Measurements from ENCODE around the gene KCTD7. TPM values are rescaled to one million over a fixed set of nuclear protein-coding genes. Genes with fewer than 3 reads are reported as not detected.
"Not testable (repeated sequence)": the region's sequence is repeated elsewhere in the genome, so short reads cannot be mapped to it uniquely, and the experiment has no call there.

The KCTD7 gene
- total RNA-seq, 4 donors from 2014 or later: 17.4 to 19.3 (median 18.1) TPM

DNA sequence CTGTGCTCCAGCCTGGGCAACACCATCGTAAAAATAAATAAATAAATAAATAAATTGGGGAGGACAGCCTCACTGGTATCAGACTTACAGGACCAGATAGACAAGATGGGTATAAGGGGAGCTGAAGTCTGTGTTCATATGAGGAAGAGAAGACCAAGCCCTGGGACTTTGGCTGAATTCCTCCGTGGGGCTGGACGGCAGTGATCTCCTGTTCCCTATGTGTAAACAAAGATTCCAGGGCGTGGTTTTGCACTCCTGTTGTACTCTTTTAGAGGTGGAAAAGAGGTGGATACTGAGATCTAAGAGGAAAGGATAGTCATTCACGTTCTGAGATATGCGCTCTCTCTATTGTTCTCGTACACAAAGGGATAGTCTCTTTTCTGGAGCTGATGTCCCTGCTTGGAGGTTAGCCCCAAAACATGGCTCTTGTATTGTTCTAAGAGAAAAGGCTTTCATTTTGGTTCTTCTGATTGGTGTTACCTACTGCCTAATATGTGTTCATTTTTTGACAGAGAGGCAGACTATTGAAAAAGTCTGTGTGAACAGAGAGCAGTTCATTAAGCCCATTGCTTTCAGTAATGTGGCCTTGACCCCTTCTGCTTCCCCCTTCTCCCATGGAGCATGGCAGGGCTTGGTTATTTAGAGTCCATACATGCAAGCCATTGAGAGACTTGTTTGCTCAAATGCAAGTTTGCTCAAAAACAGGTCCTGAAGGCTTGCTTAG, 12.3 kb downstream of the KCTD7 start:
- TF ChIP-seq POLR2A (IDR thresholded peaks at IDR 0.05): no peak
- TF ChIP-seq, protein P1, sequence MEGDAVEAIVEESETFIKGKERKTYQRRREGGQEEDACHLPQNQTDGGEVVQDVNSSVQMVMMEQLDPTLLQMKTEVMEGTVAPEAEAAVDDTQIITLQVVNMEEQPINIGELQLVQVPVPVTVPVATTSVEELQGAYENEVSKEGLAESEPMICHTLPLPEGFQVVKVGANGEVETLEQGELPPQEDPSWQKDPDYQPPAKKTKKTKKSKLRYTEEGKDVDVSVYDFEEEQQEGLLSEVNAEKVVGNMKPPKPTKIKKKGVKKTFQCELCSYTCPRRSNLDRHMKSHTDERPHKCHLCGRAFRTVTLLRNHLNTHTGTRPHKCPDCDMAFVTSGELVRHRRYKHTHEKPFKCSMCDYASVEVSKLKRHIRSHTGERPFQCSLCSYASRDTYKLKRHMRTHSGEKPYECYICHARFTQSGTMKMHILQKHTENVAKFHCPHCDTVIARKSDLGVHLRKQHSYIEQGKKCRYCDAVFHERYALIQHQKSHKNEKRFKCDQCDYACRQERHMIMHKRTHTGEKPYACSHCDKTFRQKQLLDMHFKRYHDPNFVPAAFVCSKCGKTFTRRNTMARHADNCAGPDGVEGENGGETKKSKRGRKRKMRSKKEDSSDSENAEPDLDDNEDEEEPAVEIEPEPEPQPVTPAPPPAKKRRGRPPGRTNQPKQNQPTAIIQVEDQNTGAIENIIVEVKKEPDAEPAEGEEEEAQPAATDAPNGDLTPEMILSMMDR (IDR thresholded peaks at IDR 0.05): no peak
- H3K9me3 ChIP-seq: no peaks in the 10 kb centered on the region
- no peak for DNase-seq
- peaks cover 24 to 28% of the 10 kb centered on the region in 2 donors for H3K36me3 ChIP-seq
- H3K27me3 ChIP-seq: no peaks in the 10 kb centered on the region
- no peak overlapping the region for H3K27ac ChIP-seq
- H3K4me3 ChIP-seq (replicated peaks in 1 of 3): no peak overlapping the region
- 93 to 95% methylated on average over 7 of the region's 7 CpGs for WGBS, 2 donors
- no peaks in the 10 kb centered on the region for H3K4me1 ChIP-seq
- intact Hi-C loops (cut with DNase I): no loop called here

DNA sequence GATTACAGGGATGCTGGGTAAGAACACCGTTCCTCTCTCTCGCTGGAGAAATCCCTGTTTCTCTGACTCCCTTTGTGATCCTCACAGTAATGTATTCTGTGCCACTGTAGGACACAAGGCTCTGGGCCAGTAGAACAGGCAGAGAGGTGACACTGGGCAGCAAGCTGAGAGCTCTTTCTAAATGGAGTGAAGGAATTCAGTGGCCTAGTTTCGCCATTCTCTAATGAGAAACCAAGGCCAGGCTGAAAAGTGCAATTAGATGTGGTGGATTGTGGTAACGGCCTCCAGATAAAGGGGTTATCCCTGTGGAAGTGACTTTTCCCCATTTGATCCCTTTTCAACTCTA, 12.8 kb downstream of the KCTD7 start:
- H3K9me3 ChIP-seq: no peaks in the 10 kb centered on the region
- TF ChIP-seq, protein P1 (IDR thresholded peaks at IDR 0.05): no peak
- no peak for TF ChIP-seq POLR2A (IDR thresholded peaks at IDR 0.05)
- WGBS, 2 donors: 94 to 97% methylated on average over 4 of the region's 4 CpGs
- DNase-seq: no peak
- intact Hi-C loops (cut with DNase I): no loop called here
- no peaks in the 10 kb centered on the region for H3K27me3 ChIP-seq
- H3K4me3 ChIP-seq (replicated peaks in 1 of 3): no peak overlapping the region
- peaks cover 24 to 28% of the 10 kb centered on the region in 2 donors for H3K36me3 ChIP-seq
- H3K4me1 ChIP-seq: no peaks in the 10 kb centered on the region
- H3K27ac ChIP-seq: no peak overlapping the region

DNA sequence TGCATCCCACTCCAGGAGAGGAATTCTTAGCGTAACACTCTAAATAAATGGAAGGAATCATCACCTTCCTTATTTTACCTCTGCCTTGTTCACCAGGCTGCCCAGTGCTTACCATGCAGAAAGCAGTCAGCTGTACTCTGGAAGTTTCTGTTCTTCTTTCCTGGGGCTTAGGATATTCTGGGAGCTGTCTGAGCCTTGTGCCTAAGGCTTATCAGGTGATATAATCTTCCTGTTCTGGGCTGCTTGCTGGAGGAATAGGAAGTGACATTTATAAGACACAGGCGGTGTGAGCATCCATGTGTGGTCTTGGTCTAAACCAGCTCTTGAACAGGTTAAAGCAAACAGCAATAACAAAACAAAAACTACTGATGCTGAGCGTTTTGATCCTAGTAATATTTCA, 13.5 kb downstream of the KCTD7 start:
- no peak for DNase-seq
- Histone ChIP-seq H3K4me3 (replicated peaks in 1 of 3) (no peak overlapping the region), H3K27ac (no peak overlapping the region), H3K27me3 (no peaks in the 10 kb centered on the region), H3K9me3 (no peaks in the 10 kb centered on the region), H3K36me3 (peaks cover 24 to 28% of the 10 kb centered on the region in 2 donors), H3K4me1 (no peaks in the 10 kb centered on the region)
- 85 to 90% methylated on average over 3 of the region's 3 CpGs for WGBS, 2 donors
- intact Hi-C loops (cut with DNase I): no loop called here
- TF ChIP-seq, protein P1 (IDR thresholded peaks at IDR 0.05): no peak
- no peak for TF ChIP-seq POLR2A (IDR thresholded peaks at IDR 0.05)

DNA sequence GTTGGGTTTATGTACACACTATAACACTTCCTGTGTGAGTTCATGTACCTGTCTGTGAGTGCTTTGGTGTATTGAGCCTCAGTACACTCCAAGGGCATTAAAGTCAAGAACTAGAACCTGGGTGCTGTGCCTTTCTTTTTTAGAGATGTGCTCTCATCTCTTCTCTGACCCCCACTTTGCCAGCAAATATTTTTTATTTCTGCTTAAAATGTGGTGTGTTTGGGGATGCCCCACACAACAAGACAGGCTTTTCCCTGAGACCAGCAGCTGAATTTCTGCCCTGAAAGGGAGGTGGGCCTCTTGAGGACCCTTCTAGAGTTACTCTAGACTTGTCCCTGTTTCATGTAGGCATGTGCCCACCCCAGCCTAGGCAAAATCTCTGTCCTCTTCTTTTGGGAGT, 14.3 kb downstream of the KCTD7 start:
- no peak overlapping the region for H3K27ac ChIP-seq
- H3K36me3 ChIP-seq: peaks cover 23 to 26% of the 10 kb centered on the region in 2 donors
- H3K27me3 ChIP-seq: no peaks in the 10 kb centered on the region
- H3K9me3 ChIP-seq: no peaks in the 10 kb centered on the region
- no peak overlapping the region for H3K4me3 ChIP-seq (replicated peaks in 1 of 3)
- DNase-seq: no peak
- no peak for TF ChIP-seq POLR2A (IDR thresholded peaks at IDR 0.05)
- TF ChIP-seq, protein P1 (IDR thresholded peaks at IDR 0.05): no peak
- intact Hi-C loops (cut with DNase I): no loop called here
- no peaks in the 10 kb centered on the region for H3K4me1 ChIP-seq

DNA sequence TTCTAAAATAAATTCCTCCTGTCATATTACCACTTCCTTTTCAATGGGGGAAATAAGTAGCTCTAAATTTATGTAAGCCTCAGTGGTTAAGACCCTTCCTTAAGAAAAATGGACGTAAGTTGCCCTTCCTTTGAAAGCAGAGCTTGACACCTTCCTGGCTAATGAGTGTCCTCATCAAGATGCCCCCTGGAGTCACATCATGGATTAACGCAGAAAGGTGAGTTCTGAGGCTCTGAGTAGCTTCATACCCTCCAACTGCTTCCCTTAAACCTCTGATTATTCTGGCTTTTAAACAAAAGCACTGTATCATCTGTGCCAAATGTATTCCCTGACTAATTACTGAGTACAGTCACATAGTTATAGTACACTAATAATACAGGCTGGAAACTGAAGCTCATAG, 14.7 kb downstream of the KCTD7 start:
- H3K9me3 ChIP-seq: no peaks in the 10 kb centered on the region
- H3K27me3 ChIP-seq: no peaks in the 10 kb centered on the region
- no peak for TF ChIP-seq POLR2A (IDR thresholded peaks at IDR 0.05)
- TF ChIP-seq, protein P1 (IDR thresholded peaks at IDR 0.05): no peak
- no peak overlapping the region for H3K27ac ChIP-seq
- DNase-seq: no peak
- 84 to 85% methylated on average over 2 of the region's 2 CpGs for WGBS, 2 donors
- H3K36me3 ChIP-seq: peaks cover 19 to 22% of the 10 kb centered on the region in 2 donors
- H3K4me3 ChIP-seq (replicated peaks in 1 of 3): no peak overlapping the region
- intact Hi-C loops (cut with DNase I): no loop called here
- H3K4me1 ChIP-seq: no peaks in the 10 kb centered on the region

DNA sequence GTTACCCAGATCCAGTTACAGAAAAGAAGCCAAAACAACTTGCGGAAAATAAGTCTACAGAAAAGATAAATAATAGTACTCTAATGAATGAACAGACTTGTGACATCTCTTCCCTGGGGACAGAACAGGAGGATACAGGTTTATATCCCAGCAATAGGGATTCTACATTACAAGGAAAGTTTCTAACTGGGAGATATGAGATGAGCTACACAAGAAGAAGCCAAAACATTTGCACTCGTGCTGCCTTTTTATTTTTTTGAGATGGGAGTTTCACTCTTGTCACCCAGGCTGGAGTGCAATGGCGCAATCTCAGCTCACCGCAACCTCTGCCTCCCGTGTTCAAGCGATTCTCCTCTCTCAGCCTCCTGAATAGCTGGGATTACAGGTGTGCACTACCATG, 22.3 kb downstream of the KCTD7 start:
- intact Hi-C loops (cut with DNase I): loop anchor here (5.0 kb wide), 1 partner anchor 94 kb away; no protein-coding TSS in a partner anchor

More for the DNA sequence above, 22.3 kb downstream of the KCTD7 start:
- H3K4me3 ChIP-seq (replicated peaks in 1 of 3); H3K27me3 ChIP-seq; H3K9me3 ChIP-seq; H3K27ac ChIP-seq; H3K36me3 ChIP-seq; DNase-seq: not testable (repeated sequence)
- 77 to 83% methylated on average over 6 of the region's 6 CpGs for WGBS, 2 donors
- peaks cover 6 to 11% of the 10 kb centered on the region in 2 donors for H3K4me1 ChIP-seq

Data from thyroid gland (tissue), 4 donors.